Measurements from ENCODE around the gene PTK6. TPM values are rescaled to one million over a fixed set of nuclear protein-coding genes. Genes with fewer than 3 reads are reported as not detected.

PTK6 gene
- under 1 TPM in 1 of 2 donors, not detected in 1; 0.22 TPM for total RNA-seq
- polyA plus RNA-seq (2013, experiment 1 of 2) = not detected
- polyA plus RNA-seq (2013, experiment 2 of 2) = not detected
- long read RNA-seq, experiment 1 = 0 reads
- long read RNA-seq, experiment 2 = 0 reads
- long read RNA-seq, experiment 3 = 0 reads
- long read RNA-seq, experiment 4 = 0 reads

GRCh38 chr20:63536997-63537524 is at the start of gene PTK6:
TSS of gene PTK6 (minus strand) at chr20:63537376. CDS start at chr20:63537314, 62 bp downstream.
- Mint-ChIP-seq H3K36me3 (ENCODE audit: low read depth) (no peaks in the 10 kb centered on the region), H3K27ac (no peak within 1 kb of the TSS), H3K9me3 (no peaks in the 10 kb centered on the region), H3K4me3 (peak within 1 kb of the TSS; percentile 41), H3K4me1 (no peaks in the 10 kb centered on the region), H3K27me3 (ENCODE audit: insufficient read depth) (no peaks in the 10 kb centered on the region)
- no peaks in the 10 kb centered on the region for H3K27me3 ChIP-seq (ENCODE audit: control insufficient read depth, insufficient read depth, low read length, poor library complexity, severe bottlenecking)
- no peak within 1 kb of the TSS for H3K4me3 ChIP-seq (ENCODE audit: low read length)
- H3K9me3 ChIP-seq (ENCODE audit: control insufficient read depth, low read length) = no peaks in the 10 kb centered on the region
- WGBS, 2 experiments (ENCODE audit: insufficient coverage in 1 of 2, insufficient read length in 1 of 2) = 94 to 97% methylated on average over 8 to 29 of the region's 29 CpGs
- H3K27ac ChIP-seq (ENCODE audit: low read depth, low read length) = no peak within 1 kb of the TSS
- TF ChIP-seq CTCF (conservative IDR thresholded peaks at IDR 0.05) = no peak
- H3K9ac ChIP-seq (ENCODE audit: extremely low read depth, low read length, poor library complexity, severe bottlenecking) = no peak within 1 kb of the TSS
- H3K4me1 ChIP-seq (ENCODE audit: control insufficient read depth, insufficient read depth, low read length) = no peaks in the 10 kb centered on the region
- no peaks in the 10 kb centered on the region for H3K36me3 ChIP-seq (ENCODE audit: control insufficient read depth, insufficient read depth, low read length)
- no peak for DNase-seq

GRCh38 chr20:63586797-63587196 is 49.6 kb upstream of the PTK6 start:
- Mint-ChIP-seq H3K9me3 (no peaks in the 10 kb centered on the region), H3K4me3 (no peak overlapping the region), H3K27ac (no peak overlapping the region), H3K27me3 (ENCODE audit: insufficient read depth) (no peaks in the 10 kb centered on the region), H3K4me1 (peaks cover 5% of the 10 kb centered on the region), H3K36me3 (ENCODE audit: low read depth) (peaks cover 15% of the 10 kb centered on the region)
- no peaks in the 10 kb centered on the region for H3K27me3 ChIP-seq (ENCODE audit: control insufficient read depth, insufficient read depth, low read length, poor library complexity, severe bottlenecking)
- no peak overlapping the region for H3K27ac ChIP-seq (ENCODE audit: low read depth, low read length)
- no peak for TF ChIP-seq CTCF (conservative IDR thresholded peaks at IDR 0.05)
- H3K9ac ChIP-seq (ENCODE audit: extremely low read depth, low read length, poor library complexity, severe bottlenecking) = no peak overlapping the region
- no peak overlapping the region for H3K4me3 ChIP-seq (ENCODE audit: low read length)
- no peaks in the 10 kb centered on the region for H3K4me1 ChIP-seq (ENCODE audit: control insufficient read depth, insufficient read depth, low read length)
- WGBS, 2 experiments (ENCODE audit: insufficient coverage in 1 of 2, insufficient read length in 1 of 2) = 93% methylated on average over 14 to 17 of the region's 17 CpGs
- H3K36me3 ChIP-seq (ENCODE audit: control insufficient read depth, insufficient read depth, low read length) = no peaks in the 10 kb centered on the region
- DNase-seq = no peak
- no peaks in the 10 kb centered on the region for H3K9me3 ChIP-seq (ENCODE audit: control insufficient read depth, low read length)

DNA sequence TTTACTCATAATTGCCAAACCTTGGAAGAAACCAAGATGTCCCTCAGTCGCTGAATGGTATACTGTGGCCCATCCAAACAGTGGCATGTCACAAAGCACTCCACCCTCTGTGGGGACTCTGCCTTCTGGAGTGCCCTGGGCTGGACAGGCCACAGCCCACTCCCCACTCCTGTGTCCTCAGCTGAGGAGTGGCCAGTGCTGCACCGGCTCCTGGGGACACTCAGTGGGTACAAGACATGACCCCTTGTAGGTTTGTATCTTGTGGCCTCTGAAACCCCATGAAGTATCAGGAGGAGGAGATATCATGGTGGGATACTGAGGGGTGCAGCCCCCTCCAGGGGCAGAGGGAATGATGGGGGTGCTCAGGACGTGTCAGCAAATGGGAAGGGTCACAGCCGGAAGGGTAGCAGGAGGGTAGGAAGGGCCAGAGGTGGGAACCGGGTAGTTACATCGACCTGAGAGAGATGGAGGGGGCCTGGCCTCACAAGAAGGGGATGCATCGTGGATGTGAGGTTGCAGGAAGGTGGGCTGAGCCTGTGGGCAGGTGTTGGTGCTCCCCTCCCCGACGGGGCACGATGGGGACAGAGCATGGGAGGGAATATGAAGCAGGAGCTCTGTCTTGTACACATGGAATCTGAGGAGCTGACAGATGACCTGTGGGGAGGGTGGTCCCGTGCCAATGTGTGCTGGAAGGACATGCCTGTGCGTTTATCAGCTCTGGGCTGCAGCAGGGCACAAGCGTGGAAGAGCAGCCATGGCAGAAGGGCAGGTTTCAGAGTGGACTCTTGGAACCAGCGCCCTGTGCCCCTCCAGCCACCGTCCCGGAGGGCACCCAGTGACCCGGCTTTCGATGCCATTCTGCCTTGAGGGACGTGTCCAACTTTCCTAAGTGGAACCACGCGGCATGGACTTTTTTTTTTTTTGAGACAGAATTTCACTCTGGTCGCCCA is 48.7 kb upstream of the PTK6 start:
- H3K27ac ChIP-seq (ENCODE audit: low read depth, low read length) = no peak overlapping the region
- no peak overlapping the region for H3K4me3 ChIP-seq (ENCODE audit: low read length)
- DNase-seq = no peak
- no peak overlapping the region for H3K27ac Mint-ChIP-seq
- no peaks in the 10 kb centered on the region for H3K27me3 ChIP-seq (ENCODE audit: control insufficient read depth, insufficient read depth, low read length, poor library complexity, severe bottlenecking)
- no peaks in the 10 kb centered on the region for H3K9me3 ChIP-seq (ENCODE audit: control insufficient read depth, low read length)
- H3K36me3 Mint-ChIP-seq (ENCODE audit: low read depth) = peaks cover 12% of the 10 kb centered on the region
- TF ChIP-seq CTCF (conservative IDR thresholded peaks at IDR 0.05) = no peak
- no peak overlapping the region for H3K9ac ChIP-seq (ENCODE audit: extremely low read depth, low read length, poor library complexity, severe bottlenecking)
- H3K9me3 Mint-ChIP-seq = no peaks in the 10 kb centered on the region
- no peaks in the 10 kb centered on the region for H3K27me3 Mint-ChIP-seq (ENCODE audit: insufficient read depth)
- WGBS, 2 experiments (ENCODE audit: insufficient coverage in 1 of 2, insufficient read length in 1 of 2) = 92 to 93% methylated on average over 20 to 22 of the region's 22 CpGs
- no peaks in the 10 kb centered on the region for H3K4me1 ChIP-seq (ENCODE audit: control insufficient read depth, insufficient read depth, low read length)
- H3K4me3 Mint-ChIP-seq = no peak overlapping the region
- peaks cover 5% of the 10 kb centered on the region for H3K4me1 Mint-ChIP-seq
- H3K36me3 ChIP-seq (ENCODE audit: control insufficient read depth, insufficient read depth, low read length) = no peaks in the 10 kb centered on the region

Measured in endodermal cell (in vitro differentiated cells).